PFSK-1 (cell line): ENCODE results near the gene SRL.

Source experiments
- FOXP2 ChIP-seq: optimal IDR thresholded peaks from 2 replicates; pipeline ENCODE3; 2011; ENCODE audit warnings: borderline replicate concordance, control low read depth, inconsistent platforms; ENCODE audit not compliant: insufficient read depth; ENCODE audit errors: extremely low read length, extremely low read depth
- POLR2AphosphoS5 ChIP-seq: IDR thresholded peaks from 2 replicates; pipeline ENCODE4 v1.6.1; 2012; ENCODE audit warnings: low read depth, mild to moderate bottlenecking, control low read depth, low read length, moderate library complexity
- TAF1 ChIP-seq: IDR thresholded peaks from 2 replicates; pipeline ENCODE4 v1.6.1; 2012; ENCODE audit warnings: low read length, control low read depth, borderline replicate concordance; ENCODE audit not compliant: insufficient read depth

GRCh38 chr16:4277987-4278513 lies 36.2 kb upstream of the SRL start:
- TF ChIP-seq POLR2AphosphoS5, result no peak
- no peak for TF ChIP-seq TAF1
- TF ChIP-seq FOXP2, result no peak
